ENCODE results near the gene KCNJ4. TPM values are rescaled to one million over a fixed set of nuclear protein-coding genes. Genes with fewer than 3 reads are reported as not detected.

KCNJ4 gene
- total RNA-seq, 1 experiment from 2014 or later: 0.92 TPM

- Histone ChIP-seq H3K9ac (ENCODE audit: extremely low read depth, insufficient read length, low read length) (no peak overlapping the region), H4K91ac (ENCODE audit: insufficient read length, low read depth, low read length) (no peak overlapping the region), H3K4ac (ENCODE audit: low read depth, low read length) (no peak overlapping the region), H4K8ac (replicated peaks; ENCODE audit: insufficient read length, low read depth, low read length) (no peak overlapping the region), H3K4me1 (ENCODE audit: insufficient read depth, low read length) (no peaks in the 10 kb centered on the region; the same call in 1 of the 2 replicates), H3K79me1 (ENCODE audit: insufficient read depth, low read depth, low read length, poor library complexity, severe bottlenecking) (no peaks in the 10 kb centered on the region), H3K23ac (ENCODE audit: insufficient read length, low read depth, low read length) (no peak overlapping the region), H2BK12ac (ENCODE audit: insufficient read length, low read depth, low read length) (no peak overlapping the region), H3K79me2 (ENCODE audit: insufficient read depth, low read length) (no peaks in the 10 kb centered on the region), H3K18ac (ENCODE audit: insufficient read length, low read depth, low read length) (no peak overlapping the region), H3K27ac (ENCODE audit: insufficient read length, low read depth, low read length) (no peak overlapping the region), H2BK5ac (ENCODE audit: insufficient read length, low read length) (no peak overlapping the region), H3K27me3 (ENCODE audit: insufficient read depth, low read length) (peaks cover 2% of the 10 kb centered on the region; the same call in 1 of the 2 replicates), H2BK15ac (ENCODE audit: low read depth, low read length) (no peak overlapping the region), H3K23me2 (ENCODE audit: insufficient read length, low read depth, low read length, poor library complexity, severe bottlenecking) (peaks cover 9% of the 10 kb centered on the region), H3T11ph (ENCODE audit: low read length) (no peak overlapping the region), H2AFZ (ENCODE audit: low read length) (no peak overlapping the region), H4K5ac (ENCODE audit: insufficient read length, low read depth, low read length) (no peak overlapping the region), H3K14ac (ENCODE audit: insufficient read depth, low read length) (no peak overlapping the region; the same call in 1 of the 2 replicates), H2AK5ac (ENCODE audit: insufficient read length, low read length) (no peak overlapping the region), H2BK120ac (ENCODE audit: low read depth, low read length, poor library complexity, severe bottlenecking) (no peak overlapping the region), H3K56ac (ENCODE audit: insufficient read length, low read depth, low read length) (no peak overlapping the region), H3K9me3 (ENCODE audit: control insufficient read depth, low read depth, low read length) (no peaks in the 10 kb centered on the region), H3K4me2 (ENCODE audit: insufficient read depth, insufficient read length, low read length) (no peak overlapping the region), H4K20me1 (ENCODE audit: control insufficient read depth, insufficient read depth, insufficient read length) (peaks cover 3% of the 10 kb centered on the region), H2BK20ac (ENCODE audit: low read depth, low read length, poor library complexity, severe bottlenecking) (no peak overlapping the region)
- TF ChIP-seq, protein P1, sequence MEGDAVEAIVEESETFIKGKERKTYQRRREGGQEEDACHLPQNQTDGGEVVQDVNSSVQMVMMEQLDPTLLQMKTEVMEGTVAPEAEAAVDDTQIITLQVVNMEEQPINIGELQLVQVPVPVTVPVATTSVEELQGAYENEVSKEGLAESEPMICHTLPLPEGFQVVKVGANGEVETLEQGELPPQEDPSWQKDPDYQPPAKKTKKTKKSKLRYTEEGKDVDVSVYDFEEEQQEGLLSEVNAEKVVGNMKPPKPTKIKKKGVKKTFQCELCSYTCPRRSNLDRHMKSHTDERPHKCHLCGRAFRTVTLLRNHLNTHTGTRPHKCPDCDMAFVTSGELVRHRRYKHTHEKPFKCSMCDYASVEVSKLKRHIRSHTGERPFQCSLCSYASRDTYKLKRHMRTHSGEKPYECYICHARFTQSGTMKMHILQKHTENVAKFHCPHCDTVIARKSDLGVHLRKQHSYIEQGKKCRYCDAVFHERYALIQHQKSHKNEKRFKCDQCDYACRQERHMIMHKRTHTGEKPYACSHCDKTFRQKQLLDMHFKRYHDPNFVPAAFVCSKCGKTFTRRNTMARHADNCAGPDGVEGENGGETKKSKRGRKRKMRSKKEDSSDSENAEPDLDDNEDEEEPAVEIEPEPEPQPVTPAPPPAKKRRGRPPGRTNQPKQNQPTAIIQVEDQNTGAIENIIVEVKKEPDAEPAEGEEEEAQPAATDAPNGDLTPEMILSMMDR (conservative IDR thresholded peaks at IDR 0.05): no peak
- Mint-ChIP-seq H3K4me1 (peaks cover 27 to 46% of the 10 kb centered on the region in 2 experiments), H3K4me3 (no peak overlapping the region), H3K36me3 (ENCODE audit: insufficient read depth in 1 of 3, low read depth in 3 of 3) (no peaks in the 10 kb centered on the region), H3K9me3 (no peaks in the 10 kb centered on the region), H3K27me3 (ENCODE audit: low read depth) (peaks cover 76% of the 10 kb centered on the region), H3K27ac (no peak overlapping the region)
- WGBS (ENCODE audit: extremely low coverage, insufficient read length, low lambda C conversion rate): no CpG with 5 or more reads among the region's 26 CpGs
- DNase-seq: no peak
Observed at GRCh38 chr22:38465673-38466490, 10.9 kb upstream of the KCNJ4 start.

All from H9 (cell line).